GM15510 (cell line): ENCODE results near the gene VPS26C.

Experiments used
- POLR2A ChIP-seq: IDR thresholded peaks from 3 replicates; pipeline ENCODE4 v1.6.1; 2011; ENCODE audit warnings: borderline replicate concordance; ENCODE audit not compliant: insufficient read length; ENCODE audit errors: extremely low read depth

The VPS26C gene

DNA sequence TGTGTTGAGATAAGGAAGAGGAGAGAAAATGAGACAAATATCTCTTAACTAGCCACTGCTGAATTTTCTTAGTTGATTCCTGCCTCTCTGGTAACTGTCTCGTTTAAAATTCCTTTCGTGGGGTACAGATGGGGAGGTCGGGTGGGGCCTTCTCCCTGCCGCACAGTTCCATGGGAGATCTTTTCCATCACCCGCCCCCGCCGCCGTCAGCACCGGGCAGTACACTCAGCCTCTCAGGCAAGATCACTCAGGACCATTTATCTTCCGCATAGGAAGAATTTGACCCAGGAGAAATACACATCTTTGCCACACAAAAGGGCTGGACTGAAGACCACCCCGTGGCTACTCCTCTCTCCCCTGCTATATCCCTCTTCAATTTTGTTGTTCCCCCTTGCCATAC, 2.3 kb upstream of the VPS26C start:
- no peak for TF ChIP-seq POLR2A

DNA sequence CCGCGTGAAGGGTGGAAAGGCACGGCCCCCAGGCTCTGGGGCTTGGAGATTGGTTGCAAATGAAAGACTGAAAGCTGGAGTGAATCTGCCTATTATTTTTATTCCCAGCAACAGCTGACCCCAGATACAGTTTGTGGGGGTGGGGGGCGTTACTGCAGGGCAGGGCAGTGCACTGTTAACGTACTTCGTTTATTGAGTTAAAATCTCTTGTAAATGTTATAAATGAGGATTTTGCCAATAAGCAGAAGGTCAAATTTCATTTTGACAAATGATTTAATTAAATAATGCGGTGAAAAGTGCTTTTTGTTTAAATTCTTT, 1.0 kb upstream of the VPS26C start:
- TF ChIP-seq POLR2A, result no peak

DNA sequence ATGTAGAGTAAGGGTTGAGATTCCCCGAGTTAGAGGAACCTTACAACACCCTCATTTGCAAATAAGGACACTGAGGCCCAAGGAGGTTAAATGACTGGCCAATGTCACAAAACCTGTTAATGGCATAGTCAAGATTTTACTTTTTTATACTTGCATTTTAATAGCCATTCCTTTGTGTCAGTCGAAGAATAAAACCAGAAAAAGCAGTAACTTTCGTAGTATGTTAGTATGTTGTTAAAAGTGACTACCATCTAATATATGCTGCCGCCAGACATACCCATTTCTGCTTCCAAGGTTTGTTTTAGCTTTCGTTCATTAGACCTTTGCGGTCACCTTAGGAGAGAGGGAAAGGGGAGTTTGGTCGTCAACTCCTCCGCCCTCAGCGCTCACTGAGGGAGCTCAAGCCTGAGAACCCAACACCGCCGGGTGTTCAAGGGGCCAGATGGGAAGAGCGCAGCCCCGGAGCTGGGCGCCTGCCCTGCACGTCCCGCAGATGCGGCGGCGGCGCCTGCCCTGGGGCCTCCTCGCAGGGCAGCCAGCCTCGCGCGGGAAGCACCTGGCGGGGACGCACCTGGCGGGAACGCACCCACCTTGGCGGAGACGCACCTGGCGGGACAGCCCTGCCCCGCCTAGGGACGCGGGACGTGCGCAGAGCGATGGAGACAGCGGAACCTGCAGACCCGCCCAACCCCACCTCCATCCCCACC, 466 bp downstream of the VPS26C start:
- no peak for TF ChIP-seq POLR2A

DNA sequence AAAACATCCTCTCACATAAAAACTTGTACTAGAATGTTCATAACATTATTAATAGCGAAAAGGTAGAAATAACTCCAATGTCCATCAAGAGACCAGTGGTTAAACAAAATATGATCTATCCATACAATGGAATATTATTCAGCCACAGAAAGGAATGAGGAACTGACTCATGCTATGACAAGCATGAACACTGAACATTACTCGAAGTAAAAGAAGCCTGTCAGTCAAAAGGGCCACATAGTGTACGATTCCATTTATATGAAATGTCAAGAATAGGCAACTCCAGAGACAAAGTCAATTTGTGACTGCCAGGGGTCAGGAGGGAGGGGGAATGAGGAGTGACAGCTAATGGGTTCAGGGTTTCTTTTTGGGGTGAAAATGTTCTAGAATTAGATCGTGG, 2.3 kb downstream of the VPS26C start:
- no peak for TF ChIP-seq POLR2A

DNA sequence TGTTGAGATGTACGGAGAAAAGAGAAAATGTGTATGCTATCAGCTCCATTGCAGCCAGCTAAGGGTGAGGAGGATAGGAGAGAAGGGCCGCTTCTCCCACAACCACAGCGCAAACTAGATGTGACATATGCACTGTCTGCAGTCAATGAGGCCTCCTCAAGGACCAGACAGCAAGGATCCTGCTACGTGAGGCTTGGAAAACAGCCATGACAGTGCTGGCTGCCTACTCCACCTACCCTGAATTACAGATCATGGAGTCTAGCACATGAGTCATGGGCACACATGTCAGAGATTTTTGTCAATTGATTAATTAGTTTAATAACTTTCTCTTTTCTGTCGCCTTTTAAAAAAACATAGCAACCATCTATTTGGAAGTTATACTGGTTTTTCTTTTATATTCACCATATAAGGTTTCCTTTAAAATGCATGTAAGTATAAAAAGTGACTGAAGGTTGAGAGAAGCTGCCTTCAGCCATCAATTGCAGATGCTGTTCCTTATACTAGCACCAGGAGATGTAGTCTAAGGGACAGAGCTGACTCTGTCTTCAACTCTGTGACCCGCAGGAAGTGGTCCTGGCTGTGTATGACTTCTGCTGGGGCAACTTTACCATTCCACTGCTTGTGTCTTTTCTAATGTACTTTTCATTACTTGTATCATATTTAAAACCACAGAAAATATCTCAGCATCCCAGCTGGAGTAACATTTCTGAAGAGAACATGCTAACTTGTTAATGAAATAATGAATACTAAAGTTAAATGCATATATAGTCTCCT, 3.1 kb downstream of the VPS26C start:
- no peak for TF ChIP-seq POLR2A

DNA sequence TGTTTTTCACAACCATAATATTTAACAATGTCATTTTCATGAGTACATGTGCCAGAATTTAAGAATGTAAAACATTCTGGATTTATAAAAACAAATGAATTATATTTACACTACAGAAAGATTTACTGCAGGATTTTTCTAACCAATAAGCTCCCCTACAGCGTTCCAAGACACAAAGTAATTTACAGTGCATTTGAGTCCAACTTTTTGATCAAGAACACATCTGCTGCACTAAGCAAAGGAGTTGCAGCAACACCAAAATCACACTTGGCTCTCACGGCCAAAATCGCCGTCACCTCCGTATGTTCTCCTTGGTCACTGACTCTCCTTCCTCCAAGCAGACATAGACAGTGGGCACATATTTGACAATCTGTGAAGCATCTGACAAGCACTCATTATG, 7.7 kb downstream of the VPS26C start:
- no peak for TF ChIP-seq POLR2A

DNA sequence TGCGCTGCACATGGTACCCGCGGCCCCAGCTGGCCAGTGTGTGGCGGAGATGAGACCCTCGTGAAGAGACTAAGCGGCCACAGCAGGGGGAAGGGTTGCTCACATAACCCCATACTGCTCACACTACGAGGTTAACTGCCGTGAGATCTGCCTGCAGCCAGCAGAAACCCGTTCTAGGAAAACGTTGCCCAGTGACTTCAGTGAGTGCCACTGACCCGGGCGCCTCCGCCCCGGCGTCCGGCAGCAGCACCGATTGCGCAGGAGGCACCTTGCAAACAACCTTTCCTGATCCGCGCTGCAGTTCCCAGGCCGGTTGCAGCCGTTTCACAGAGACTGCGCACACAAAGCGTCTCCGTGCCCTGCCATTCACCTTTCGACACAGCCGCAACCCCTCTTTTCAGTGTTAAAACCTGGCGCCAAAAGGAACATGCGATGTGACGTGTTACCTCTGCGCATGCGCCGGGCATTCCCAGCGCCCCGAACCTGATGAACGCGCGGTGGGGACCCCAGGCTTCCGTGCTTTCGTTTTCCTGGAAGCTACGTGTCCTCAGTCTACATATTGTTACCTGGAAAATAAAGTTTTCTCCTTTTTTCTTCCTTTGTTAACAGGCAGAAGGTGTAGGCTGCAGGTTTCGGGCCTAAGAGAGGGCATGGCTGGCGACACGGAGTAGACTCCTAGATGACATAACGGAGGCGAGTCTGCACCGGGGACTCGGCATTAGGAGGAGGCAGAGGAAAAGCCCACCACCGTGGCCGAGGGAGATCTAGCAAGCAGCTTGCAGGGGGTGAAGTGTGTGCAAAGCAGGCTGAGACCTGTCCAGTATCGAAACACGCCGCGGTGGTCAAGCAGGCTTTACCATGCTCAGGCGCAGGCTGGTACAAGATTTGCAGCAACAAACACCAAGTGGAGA, 8.9 kb downstream of the VPS26C start:
- TF ChIP-seq POLR2A, result peak; percentile 66

DNA sequence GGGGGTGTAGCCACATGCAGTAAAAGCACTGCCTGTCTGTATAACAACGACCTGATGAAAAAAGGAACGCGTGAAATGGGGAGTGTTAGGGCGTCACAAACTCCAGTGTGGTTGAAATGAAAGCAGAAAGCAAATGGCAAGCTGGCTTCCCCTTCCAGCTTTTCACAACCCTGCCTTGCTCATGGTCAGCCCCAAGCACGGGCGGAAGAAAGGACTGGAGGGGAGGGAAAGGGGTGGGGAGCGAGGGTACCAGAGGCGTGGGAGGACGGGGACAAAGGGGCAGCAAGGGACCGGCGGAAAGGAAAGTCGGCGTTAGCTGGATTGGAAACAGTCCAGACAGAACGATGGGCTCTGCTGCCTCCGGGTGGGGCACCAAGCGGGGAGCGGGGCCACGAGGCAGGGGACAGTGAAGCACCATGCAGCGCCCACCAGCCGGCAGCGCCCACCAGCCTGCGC, 9.6 kb downstream of the VPS26C start:
- TF ChIP-seq POLR2A, result no peak

DNA sequence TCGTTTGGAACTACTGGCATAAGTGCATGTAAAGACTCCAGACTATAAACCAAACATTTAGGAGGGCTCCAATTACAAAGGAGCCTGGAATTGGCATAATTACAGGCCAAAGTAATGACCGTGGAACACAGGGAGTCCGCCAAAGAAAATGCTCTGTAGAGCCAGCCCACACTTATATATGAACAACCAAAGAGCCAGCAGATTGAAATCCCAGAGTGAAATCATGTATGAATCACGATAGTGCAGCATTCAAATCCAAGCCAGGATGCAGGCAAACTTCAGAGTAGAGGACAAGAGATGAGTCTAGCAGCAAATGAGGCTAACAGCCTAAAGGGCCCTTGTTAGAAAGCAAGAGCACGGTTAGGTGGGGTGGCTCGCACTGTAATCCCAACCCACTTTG, 13.1 kb downstream of the VPS26C start:
- no peak for TF ChIP-seq POLR2A

DNA sequence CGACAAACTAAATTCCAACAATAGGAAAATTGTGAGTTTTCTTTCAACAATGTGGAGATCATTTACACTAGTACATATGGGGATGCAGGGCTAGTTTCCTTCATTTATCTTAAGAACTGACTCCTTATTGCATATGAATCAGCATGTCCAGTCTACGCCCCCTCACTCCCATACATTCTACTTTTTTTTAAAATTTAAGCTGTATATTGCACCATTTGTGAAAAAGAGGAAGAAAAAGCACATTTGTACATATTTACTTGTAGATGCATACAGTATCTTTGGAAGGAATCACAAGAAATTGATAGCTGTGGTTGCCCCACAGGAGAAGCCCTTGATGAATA, 15.9 kb downstream of the VPS26C start:
- TF ChIP-seq POLR2A, result no peak

DNA sequence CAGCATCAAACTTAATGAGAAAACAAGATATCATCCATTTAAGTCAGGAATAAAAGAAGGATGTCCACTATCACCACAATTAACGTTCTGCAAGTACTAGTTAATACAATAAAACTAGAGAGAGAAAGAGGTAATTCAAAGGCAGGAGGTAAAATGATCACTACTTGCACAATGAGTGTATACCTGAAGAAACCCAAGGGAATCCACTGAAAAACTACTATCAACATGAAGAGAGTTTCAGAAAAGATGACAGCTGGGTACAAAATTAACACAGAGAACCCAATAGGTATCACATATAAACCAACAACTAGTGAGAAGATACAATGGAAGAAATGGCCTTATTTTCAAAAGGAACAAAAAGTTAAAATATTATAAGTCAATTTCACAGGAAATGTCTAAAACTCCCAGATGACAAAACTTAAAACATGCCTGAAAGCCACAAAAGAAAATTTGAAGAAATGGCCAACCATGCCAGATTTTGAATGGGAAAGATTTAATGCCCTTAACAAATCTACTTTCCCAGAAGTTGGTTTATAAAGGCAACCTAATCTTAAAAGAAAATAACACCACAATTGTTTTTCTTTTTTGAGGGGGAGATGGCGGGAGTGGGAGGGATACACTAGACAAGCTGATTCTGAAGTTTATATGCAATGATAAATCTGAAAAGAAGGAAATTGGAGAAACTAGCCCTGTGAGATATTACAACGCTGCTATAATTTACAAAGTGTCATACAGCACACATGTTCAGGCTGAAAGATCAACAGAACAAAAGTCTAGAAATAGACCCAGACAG, 17.8 kb downstream of the VPS26C start:
- no peak for TF ChIP-seq POLR2A

DNA sequence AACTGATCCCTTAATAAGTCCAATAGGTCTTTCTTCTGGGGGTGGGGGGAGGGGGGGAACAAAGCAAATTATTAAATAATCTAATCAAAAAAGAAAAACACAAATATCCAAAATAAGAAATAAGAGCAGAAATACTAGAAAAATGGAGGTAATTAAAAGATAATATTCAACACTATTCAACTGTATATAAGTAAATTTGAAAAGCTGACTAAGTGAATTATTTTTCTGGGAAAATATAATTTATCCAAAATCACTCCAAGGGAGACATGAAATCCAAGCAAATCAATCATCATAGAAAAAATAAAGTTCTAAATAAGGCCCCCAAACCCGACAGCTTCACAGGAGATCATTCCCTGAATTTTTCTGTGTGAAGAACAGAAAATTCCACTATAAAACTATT, 18.8 kb downstream of the VPS26C start:
- no peak for TF ChIP-seq POLR2A

DNA sequence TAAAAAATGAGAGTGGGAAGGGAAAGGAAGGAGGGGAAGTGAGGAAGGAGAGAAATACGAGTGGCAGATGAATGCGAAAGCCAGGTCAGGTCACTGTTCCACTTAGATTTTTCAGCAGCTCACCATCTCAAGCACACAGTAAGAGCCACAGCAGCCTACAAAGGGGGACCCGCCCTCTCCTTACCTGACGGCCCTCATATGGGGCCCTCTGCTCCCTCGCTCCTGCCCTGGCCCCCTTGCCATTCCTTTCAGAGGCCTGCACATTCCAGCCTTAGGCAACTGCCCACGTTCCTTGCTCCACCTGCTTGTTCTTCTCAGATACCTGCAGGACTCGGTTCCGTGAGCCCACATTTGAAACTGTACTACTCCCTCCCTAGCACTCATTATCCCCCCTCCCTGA, 22.0 kb downstream of the VPS26C start:
- no peak for TF ChIP-seq POLR2A

DNA sequence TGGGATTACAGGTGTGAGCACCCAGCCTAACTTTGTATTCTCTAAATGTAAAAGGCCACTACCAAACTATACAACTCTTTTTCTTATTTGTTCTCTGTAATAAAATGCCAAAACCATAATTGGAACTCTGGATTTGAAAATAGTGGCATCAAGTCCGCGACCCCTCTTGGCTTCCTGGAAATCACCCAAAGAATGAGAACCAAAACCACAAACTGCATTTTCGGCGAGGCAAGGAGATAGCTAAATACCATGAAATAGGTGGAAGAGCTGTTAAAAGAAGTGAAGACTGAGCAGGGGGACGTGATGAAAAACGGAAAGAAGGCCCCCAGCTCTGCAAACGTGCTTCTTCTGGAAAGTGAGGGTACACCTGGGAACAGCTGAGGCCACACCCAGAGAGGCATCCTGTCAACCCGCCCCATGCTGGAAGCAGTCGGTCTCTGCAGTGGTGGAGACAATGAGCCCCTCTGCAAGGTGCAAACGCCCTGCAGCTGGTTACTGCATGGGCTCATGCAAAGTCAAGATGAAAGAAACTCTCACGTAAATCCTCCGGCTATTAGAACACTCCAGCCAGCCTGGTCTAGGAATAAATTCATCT, 22.5 kb downstream of the VPS26C start:
- TF ChIP-seq POLR2A, result no peak
